H9 (cell line): ENCODE measurements around the gene MSLN. TPM values are rescaled to one million over a fixed set of nuclear protein-coding genes. Genes with fewer than 3 reads are reported as not detected.

Experiments used
- DNase-seq: peaks from one replicate; pipeline ENCODE4 v3.0.0-alpha.2; 2017
- H2AFZ ChIP-seq: one replicate; pipeline ENCODE4 v1.6.1; 2013; ENCODE audit warnings: mild to moderate bottlenecking, low read length, control low read depth, moderate library complexity
- H2AK5ac ChIP-seq: 2 replicates; pipeline ENCODE4 v1.6.1; 2013; ENCODE audit warnings: low read length, control low read depth, mixed read lengths; ENCODE audit not compliant: insufficient read length
- H2BK120ac ChIP-seq: one replicate; pipeline ENCODE4 v1.6.1; 2013; ENCODE audit warnings: low read depth, mild to moderate bottlenecking, low read length, control low read depth, inconsistent platforms; ENCODE audit not compliant: poor library complexity, severe bottlenecking
- H2BK12ac ChIP-seq: 2 replicates; pipeline ENCODE4 v1.6.1; 2013; ENCODE audit warnings: low read length, control low read depth, mixed read lengths, low read depth; ENCODE audit not compliant: insufficient read length
- H2BK15ac ChIP-seq: 2 replicates; pipeline ENCODE4 v1.6.1; 2013; ENCODE audit warnings: low read depth, low read length, control low read depth
- H2BK20ac ChIP-seq: one replicate; pipeline ENCODE4 v1.6.1; 2013; ENCODE audit warnings: low read depth, mild to moderate bottlenecking, low read length, control low read depth, inconsistent platforms; ENCODE audit not compliant: poor library complexity, severe bottlenecking
- H2BK5ac ChIP-seq: 2 replicates; pipeline ENCODE4 v1.6.1; 2013; ENCODE audit warnings: low read length, control low read depth, mixed read lengths; ENCODE audit not compliant: insufficient read length
- H3K14ac ChIP-seq: 2 replicates; pipeline ENCODE4 v1.6.1; 2013; ENCODE audit warnings: low read length, control low read depth; ENCODE audit not compliant: insufficient read depth
- H3K18ac ChIP-seq: 2 replicates; pipeline ENCODE4 v1.6.1; 2013; ENCODE audit warnings: low read depth, mild to moderate bottlenecking, mixed read lengths, low read length, control low read depth; ENCODE audit not compliant: insufficient read length
- H3K23ac ChIP-seq: 2 replicates; pipeline ENCODE4 v1.6.1; 2013; ENCODE audit warnings: low read length, control low read depth, mixed read lengths, low read depth; ENCODE audit not compliant: insufficient read length
- H3K23me2 ChIP-seq: 2 replicates; pipeline ENCODE4 v1.6.1; 2013; ENCODE audit warnings: low read depth, mild to moderate bottlenecking, mixed read lengths, low read length, control low read depth; ENCODE audit not compliant: insufficient read length, poor library complexity, severe bottlenecking
- H3K27ac ChIP-seq: 2 replicates; pipeline ENCODE4 v1.5.1; 2013; ENCODE audit warnings: low read length, control low read depth, mixed read lengths, low read depth; ENCODE audit not compliant: insufficient read length
- H3K27me3 ChIP-seq: 2 replicates; pipeline ENCODE4 v1.6.1; 2013; ENCODE audit warnings: low read length, control low read depth, inconsistent platforms; ENCODE audit not compliant: insufficient read depth
- H3K4ac ChIP-seq: 2 replicates; pipeline ENCODE4 v1.6.1; 2013; ENCODE audit warnings: low read depth, mild to moderate bottlenecking, control low read depth, inconsistent platforms, low read length, moderate library complexity
- H3K4me1 ChIP-seq: 2 replicates; pipeline ENCODE4 v1.6.1; 2013; ENCODE audit warnings: low read length, control low read depth, inconsistent platforms; ENCODE audit not compliant: insufficient read depth
- H3K4me2 ChIP-seq: 2 replicates; pipeline ENCODE4 v1.6.1; 2013; ENCODE audit warnings: low read length, control low read depth, mixed read lengths; ENCODE audit not compliant: insufficient read length, insufficient read depth
- H3K56ac ChIP-seq: 2 replicates; pipeline ENCODE4 v1.6.1; 2013; ENCODE audit warnings: low read depth, mild to moderate bottlenecking, mixed read lengths, low read length, control low read depth; ENCODE audit not compliant: insufficient read length
- H3K79me1 ChIP-seq: 2 replicates; pipeline ENCODE4 v1.6.1; 2013; ENCODE audit warnings: low read depth, mild to moderate bottlenecking, moderate library complexity, low read length, control low read depth, inconsistent platforms; ENCODE audit not compliant: insufficient read depth, poor library complexity, severe bottlenecking
- H3K79me2 ChIP-seq: 2 replicates; pipeline ENCODE4 v1.6.1; 2013; ENCODE audit warnings: low read length, control low read depth, inconsistent platforms; ENCODE audit not compliant: insufficient read depth
- H3K9ac ChIP-seq: 2 replicates; pipeline ENCODE4 v1.6.1; 2013; ENCODE audit warnings: low read length, control low read depth, mixed read lengths; ENCODE audit not compliant: insufficient read length; ENCODE audit errors: extremely low read depth
- H3K9me3 ChIP-seq: one replicate; pipeline ENCODE4 v1.6.1; 2013; ENCODE audit warnings: low read depth, low read length, inconsistent platforms; ENCODE audit not compliant: control insufficient read depth
- H3T11ph ChIP-seq: one replicate; pipeline ENCODE4 v1.6.1; 2013; ENCODE audit warnings: mild to moderate bottlenecking, low read length, control low read depth, inconsistent platforms
- H4K20me1 ChIP-seq: one replicate; pipeline ENCODE4 v1.6.1; 2013; ENCODE audit not compliant: control insufficient read depth, insufficient read length, insufficient read depth
- H4K5ac ChIP-seq: 2 replicates; pipeline ENCODE4 v1.6.1; 2013; ENCODE audit warnings: low read depth, mild to moderate bottlenecking, mixed read lengths, low read length, control low read depth; ENCODE audit not compliant: insufficient read length
- H4K8ac ChIP-seq: replicated peaks from 2 replicates; pipeline ENCODE4 v1.6.1; 2013; ENCODE audit warnings: low read length, control low read depth, mixed read lengths, low read depth; ENCODE audit not compliant: insufficient read length
- H4K91ac ChIP-seq: 2 replicates; pipeline ENCODE4 v1.6.1; 2013; ENCODE audit warnings: low read depth, mild to moderate bottlenecking, moderate library complexity, mixed read lengths, low read length, control low read depth; ENCODE audit not compliant: insufficient read length
- H3K27ac Mint-ChIP-seq, 3 experiments: 2 replicates in 2 of 3; 3 replicates in 1 of 3; pipeline ENCODE4 v1.8.0; 2020 to 2021; ENCODE audit warnings: mixed read lengths in 3 of 3, mild to moderate bottlenecking in 1 of 3, moderate library complexity in 1 of 3
- H3K27me3 Mint-ChIP-seq: 2 replicates; pipeline ENCODE4 v1.8.0; 2021; ENCODE audit warnings: low read depth, mild to moderate bottlenecking, moderate library complexity, mixed read lengths
- H3K36me3 Mint-ChIP-seq, 3 experiments: 2 replicates in 2 of 3; 3 replicates in 1 of 3; pipeline ENCODE4 v1.8.0; 2020 to 2021; ENCODE audit warnings: low read depth in 3 of 3, mixed read lengths in 3 of 3; ENCODE audit not compliant: insufficient read depth in 1 of 3
- H3K4me1 Mint-ChIP-seq, 2 experiments: 2 replicates each; pipeline ENCODE4 v1.8.0; 2020; ENCODE audit warnings: mixed read lengths in 2 of 2
- H3K4me3 Mint-ChIP-seq, 2 experiments: 2 replicates in 1 of 2; 3 replicates in 1 of 2; pipeline ENCODE4 v1.8.0; 2020 to 2021; ENCODE audit warnings: mild to moderate bottlenecking in 2 of 2, mixed read lengths in 2 of 2, moderate library complexity in 1 of 2
- H3K9me3 Mint-ChIP-seq, 2 experiments: 2 replicates in 1 of 2; 3 replicates in 1 of 2; pipeline ENCODE4 v1.8.0; 2020; ENCODE audit warnings: mild to moderate bottlenecking in 2 of 2, mixed read lengths in 2 of 2, moderate library complexity in 1 of 2
- WGBS: extraction: QIAGEN DNeasy Blood & Tissue Kit; methylation state at CpG from one replicate; pipeline ENCODE4 v1.1.7; 2013; ENCODE audit warnings: missing lambda C conversion rate, low lambda C conversion rate, mixed read lengths; ENCODE audit not compliant: insufficient read length; ENCODE audit errors: extremely low coverage; 5-methylcytosine and 5-hydroxymethylcytosine counted together
- total RNA-seq: library from RNA; stranded (reverse); gene quantifications from 2 replicates; pipeline ENCODE4 v1.2.1, GENCODE V29; 2021
- TF ChIP-seq, protein P1 (sequence below): fragments of 200-600 bp; sonication (generic); conservative IDR thresholded peaks from 3 replicates; pipeline ENCODE4 v1.8.0; 2021; ENCODE audit warnings: antibody characterized with exemption, mild to moderate bottlenecking

The MSLN gene
- total RNA-seq, 1 experiment from 2014 or later, result 0.22 TPM

DNA sequence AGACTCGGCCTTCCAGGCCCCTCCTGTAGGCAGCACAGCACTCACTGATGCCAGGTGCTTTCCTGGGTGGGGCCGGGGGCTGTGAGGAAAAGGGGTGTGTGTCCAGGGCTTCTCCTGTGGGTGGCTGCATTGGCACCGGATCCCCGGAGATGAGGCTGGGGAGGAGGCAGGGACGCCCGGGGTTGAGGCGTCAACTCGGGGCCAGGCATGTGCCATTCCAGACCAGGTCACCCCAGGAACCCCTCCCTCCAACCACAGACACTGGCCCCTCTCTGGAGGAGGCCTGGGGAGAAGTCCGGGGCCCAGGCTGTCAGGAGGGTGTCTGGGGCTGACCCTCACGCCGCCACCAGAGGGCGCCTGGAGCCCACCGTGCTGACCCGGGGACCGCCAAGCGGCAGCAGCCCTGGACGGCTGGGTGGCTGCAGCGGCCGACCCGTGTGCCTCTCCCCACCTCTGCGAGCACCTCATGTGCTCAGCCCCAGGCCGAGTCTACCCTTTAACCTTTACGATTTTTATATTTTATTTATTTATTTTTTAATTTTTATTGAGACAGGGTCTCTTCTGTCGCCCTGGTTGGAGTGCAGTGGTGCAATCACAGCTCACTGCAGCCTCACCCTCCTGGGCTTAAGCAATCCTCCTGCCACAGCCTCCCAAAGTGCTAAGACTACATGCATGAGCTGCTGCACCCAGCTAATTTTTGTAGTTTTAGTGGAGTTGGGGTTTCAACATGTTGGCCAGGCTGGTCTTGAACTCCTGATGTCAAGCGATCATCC is 48.8 kb upstream of the MSLN start:
- Histone ChIP-seq H3K23ac (no peak overlapping the region), H2BK15ac (no peak overlapping the region), H3K23me2 (peaks cover 8% of the 10 kb centered on the region), H4K91ac (no peak overlapping the region), H3K18ac (no peak overlapping the region), H3K14ac (no peak overlapping the region), H3K79me2 (no peaks in the 10 kb centered on the region), H3K79me1 (no peaks in the 10 kb centered on the region), H3T11ph (no peak overlapping the region), H4K20me1 (no peaks in the 10 kb centered on the region), H3K9ac (no peak overlapping the region), H3K4me2 (no peak overlapping the region), H4K5ac (no peak overlapping the region), H2AK5ac (no peak overlapping the region), H2BK5ac (no peak overlapping the region), H3K9me3 (no peaks in the 10 kb centered on the region), H4K8ac (no peak overlapping the region), H2BK120ac (no peak overlapping the region), H3K56ac (no peak overlapping the region), H2BK12ac (no peak overlapping the region), H3K27ac (no peak overlapping the region), H3K27me3 (peaks cover 19% of the 10 kb centered on the region; the same call in 1 of the 2 replicates), H3K4me1 (no peaks in the 10 kb centered on the region), H2BK20ac (no peak overlapping the region), H2AFZ (no peak overlapping the region), H3K4ac (no peak overlapping the region)
- H3K27ac Mint-ChIP-seq, result no peak overlapping the region
- H3K36me3 Mint-ChIP-seq, result no peaks in the 10 kb centered on the region
- no peak overlapping the region for H3K4me3 Mint-ChIP-seq
- H3K9me3 Mint-ChIP-seq, result peaks cover 0 to 2% of the 10 kb centered on the region in 2 experiments; a peak in 2 of 5 replicates
- WGBS, result no CpG with 5 or more reads among the region's 25 CpGs
- H3K27me3 Mint-ChIP-seq, result peaks cover 77% of the 10 kb centered on the region
- H3K4me1 Mint-ChIP-seq, result peaks cover 9 to 14% of the 10 kb centered on the region in 2 experiments
- DNase-seq, result peak; percentile 85
- TF ChIP-seq, protein P1, sequence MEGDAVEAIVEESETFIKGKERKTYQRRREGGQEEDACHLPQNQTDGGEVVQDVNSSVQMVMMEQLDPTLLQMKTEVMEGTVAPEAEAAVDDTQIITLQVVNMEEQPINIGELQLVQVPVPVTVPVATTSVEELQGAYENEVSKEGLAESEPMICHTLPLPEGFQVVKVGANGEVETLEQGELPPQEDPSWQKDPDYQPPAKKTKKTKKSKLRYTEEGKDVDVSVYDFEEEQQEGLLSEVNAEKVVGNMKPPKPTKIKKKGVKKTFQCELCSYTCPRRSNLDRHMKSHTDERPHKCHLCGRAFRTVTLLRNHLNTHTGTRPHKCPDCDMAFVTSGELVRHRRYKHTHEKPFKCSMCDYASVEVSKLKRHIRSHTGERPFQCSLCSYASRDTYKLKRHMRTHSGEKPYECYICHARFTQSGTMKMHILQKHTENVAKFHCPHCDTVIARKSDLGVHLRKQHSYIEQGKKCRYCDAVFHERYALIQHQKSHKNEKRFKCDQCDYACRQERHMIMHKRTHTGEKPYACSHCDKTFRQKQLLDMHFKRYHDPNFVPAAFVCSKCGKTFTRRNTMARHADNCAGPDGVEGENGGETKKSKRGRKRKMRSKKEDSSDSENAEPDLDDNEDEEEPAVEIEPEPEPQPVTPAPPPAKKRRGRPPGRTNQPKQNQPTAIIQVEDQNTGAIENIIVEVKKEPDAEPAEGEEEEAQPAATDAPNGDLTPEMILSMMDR, result peak; percentile 99
